GM20000 (cell line): ENCODE data around the gene RASSF4.
A peak's percentile ranks its signal among the peaks of the same experiment; 100 is the strongest.

ENCODE experiments used
- DNase-seq: peaks from one replicate; pipeline ENCODE4 v3.0.0; 2012; ENCODE audit warnings: low spot score
- CTCF ChIP-seq: IDR thresholded peaks from 2 replicates; pipeline ENCODE4 v1.5.1; 2012; ENCODE audit warnings: mild to moderate bottlenecking, control low read depth; ENCODE audit errors: extremely low read depth, missing control alignments

The RASSF4 gene, protein sequence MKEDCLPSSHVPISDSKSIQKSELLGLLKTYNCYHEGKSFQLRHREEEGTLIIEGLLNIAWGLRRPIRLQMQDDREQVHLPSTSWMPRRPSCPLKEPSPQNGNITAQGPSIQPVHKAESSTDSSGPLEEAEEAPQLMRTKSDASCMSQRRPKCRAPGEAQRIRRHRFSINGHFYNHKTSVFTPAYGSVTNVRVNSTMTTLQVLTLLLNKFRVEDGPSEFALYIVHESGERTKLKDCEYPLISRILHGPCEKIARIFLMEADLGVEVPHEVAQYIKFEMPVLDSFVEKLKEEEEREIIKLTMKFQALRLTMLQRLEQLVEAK

GRCh38 chr10:44959247-44960087 is at the start of gene RASSF4:
RASSF4 (plus strand) TSS chr10:44959802; CDS start chr10:44970203, 10,401 bp downstream.
- no peak for TF ChIP-seq CTCF

DNA sequence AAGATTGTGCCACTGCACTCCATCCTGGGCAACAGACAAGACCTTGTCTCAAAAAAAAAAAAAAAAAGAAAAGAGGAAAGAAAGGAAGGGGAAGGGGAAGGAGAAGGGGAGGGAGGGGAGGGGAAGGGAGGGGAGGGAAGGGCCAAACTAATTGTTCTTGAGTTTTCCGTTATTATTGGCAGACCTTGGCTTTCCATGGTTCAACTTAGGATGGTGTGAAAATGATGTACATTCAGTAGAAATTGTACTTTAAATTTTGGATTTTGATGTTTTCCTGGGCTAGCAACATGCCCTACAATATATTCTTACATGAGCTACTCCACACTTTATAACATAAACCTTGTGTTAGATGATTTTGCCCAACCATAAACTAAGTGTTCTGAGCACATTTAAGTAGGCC is 49.7 kb upstream of the RASSF4 start:
- no peak for DNase-seq
- TF ChIP-seq CTCF: no peak

More at GRCh38 chr10:44959247-44960087, at the start of gene RASSF4:
- peak; percentile 98 for DNase-seq

DNA sequence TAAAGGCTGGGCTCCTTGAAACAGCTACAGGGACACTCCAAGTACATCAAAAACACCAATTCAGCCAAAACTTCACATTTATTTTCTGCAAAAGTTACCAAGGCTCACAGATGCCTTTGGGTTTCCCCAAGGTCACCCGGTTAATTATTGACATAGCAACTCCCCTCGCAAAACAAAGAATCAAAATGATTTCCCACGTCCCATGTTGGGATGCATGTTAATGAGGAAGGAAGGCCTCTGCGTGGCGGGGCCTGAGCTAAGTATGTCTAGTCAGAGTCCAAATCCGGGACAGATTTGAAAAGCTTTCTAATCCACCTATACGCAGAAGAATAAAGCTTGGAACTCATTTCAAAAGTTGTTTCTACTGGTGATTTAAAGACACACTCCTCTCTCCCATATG is 49.0 kb upstream of the RASSF4 start:
- no peak for TF ChIP-seq CTCF
- no peak for DNase-seq

GRCh38 chr10:44911081-44911540 is 48.5 kb upstream of the RASSF4 start, which contains the start of gene TMEM72:
TMEM72 (plus strand) TSS chr10:44911337; CDS start chr10:44911513, 176 bp downstream.
- DNase-seq: no peak

DNA sequence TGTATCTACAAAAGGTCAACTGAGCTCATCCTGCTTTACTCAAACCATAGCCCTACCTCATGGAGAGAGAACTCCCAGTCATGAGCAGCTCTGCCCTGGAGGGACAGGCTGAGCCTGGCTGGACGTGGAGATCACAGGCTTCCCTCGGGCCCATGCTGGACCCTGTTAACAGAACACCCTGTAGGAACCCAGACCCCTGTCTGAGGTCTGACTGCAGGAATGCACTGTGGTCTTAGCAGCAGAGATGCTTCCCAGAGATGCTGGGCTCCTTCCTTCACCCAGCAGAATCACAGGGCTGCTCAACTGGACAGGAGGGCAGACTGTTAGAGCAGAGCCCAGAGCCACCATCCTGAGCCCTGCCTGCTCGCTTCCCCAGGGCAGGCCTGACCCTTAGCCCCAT is 47.7 kb upstream of the RASSF4 start:
- no peak for DNase-seq
- no peak for TF ChIP-seq CTCF

More at GRCh38 chr10:44911081-44911540, 48.5 kb upstream of the RASSF4 start, which contains the start of gene TMEM72:
- no peak for TF ChIP-seq CTCF

GRCh38 chr10:44913350-44914081 is 46.1 kb upstream of the RASSF4 start:
- TF ChIP-seq CTCF: no peak
- no peak for DNase-seq
